ENCODE data around the gene RLN3.

- TF ChIP-seq POLR2A (conservative IDR thresholded peaks at IDR 0.05): no peak
- no peak for TF ChIP-seq ZNF785 (CRISPR knock-in tag; IDR thresholded peaks at IDR 0.05)
- TF ChIP-seq EP300 (IDR thresholded peaks at IDR 0.05; ENCODE audit: low read length): no peak
- TF ChIP-seq TAF1 (IDR thresholded peaks at IDR 0.05; ENCODE audit: control insufficient read depth, extremely low read depth, insufficient read depth, low read length, severe bottlenecking): no peak
- TF ChIP-seq MTA3 (IDR thresholded peaks at IDR 0.05; ENCODE audit: borderline replicate concordance): no peak
- no peak for TF ChIP-seq BHLHE40 (IDR thresholded peaks at IDR 0.05; ENCODE audit: low read length)
- no peak for TF ChIP-seq FOXA1 (IDR thresholded peaks at IDR 0.05; ENCODE audit: borderline replicate concordance)
- no peak for TF ChIP-seq CTCF (IDR thresholded peaks at IDR 0.05 in 2 of 3, conservative IDR thresholded peaks at IDR 0.05 in 1 of 3; ENCODE audit: insufficient read depth in 2 of 3, low read depth in 1 of 3, low read length in 3 of 3)
- TF ChIP-seq ELK3 (CRISPR knock-in tag; IDR thresholded peaks at IDR 0.05): no peak
- TF ChIP-seq TRIM28 (IDR thresholded peaks at IDR 0.05): no peak
- no peak for TF ChIP-seq HDAC2 (IDR thresholded peaks at IDR 0.05)
- TF ChIP-seq ZSCAN29 (IDR thresholded peaks at IDR 0.05): no peak
Measured at GRCh38 chr19:13996928-13997630, 30.9 kb upstream of the RLN3 start.

Measured in K562 (cell line).